22Rv1 (cell line): ENCODE data around the gene NRXN2.

Source experiments
- ZFX ChIP-seq: fragments of 450-650 bp; IDR thresholded peaks from 2 replicates; pipeline ENCODE4 v1.6.1; 2017; ENCODE audit warnings: antibody characterized with exemption, borderline replicate concordance
- TF ChIP-seq, protein P1 (sequence below): fragments of 450-650 bp; IDR thresholded peaks from 2 replicates; pipeline ENCODE4 v1.5.1; 2017; ENCODE audit warnings: mild to moderate bottlenecking

GRCh38 chr11:64731601-64732000 lies 8.6 kb upstream of the NRXN2 start:
- TF ChIP-seq, protein P1, sequence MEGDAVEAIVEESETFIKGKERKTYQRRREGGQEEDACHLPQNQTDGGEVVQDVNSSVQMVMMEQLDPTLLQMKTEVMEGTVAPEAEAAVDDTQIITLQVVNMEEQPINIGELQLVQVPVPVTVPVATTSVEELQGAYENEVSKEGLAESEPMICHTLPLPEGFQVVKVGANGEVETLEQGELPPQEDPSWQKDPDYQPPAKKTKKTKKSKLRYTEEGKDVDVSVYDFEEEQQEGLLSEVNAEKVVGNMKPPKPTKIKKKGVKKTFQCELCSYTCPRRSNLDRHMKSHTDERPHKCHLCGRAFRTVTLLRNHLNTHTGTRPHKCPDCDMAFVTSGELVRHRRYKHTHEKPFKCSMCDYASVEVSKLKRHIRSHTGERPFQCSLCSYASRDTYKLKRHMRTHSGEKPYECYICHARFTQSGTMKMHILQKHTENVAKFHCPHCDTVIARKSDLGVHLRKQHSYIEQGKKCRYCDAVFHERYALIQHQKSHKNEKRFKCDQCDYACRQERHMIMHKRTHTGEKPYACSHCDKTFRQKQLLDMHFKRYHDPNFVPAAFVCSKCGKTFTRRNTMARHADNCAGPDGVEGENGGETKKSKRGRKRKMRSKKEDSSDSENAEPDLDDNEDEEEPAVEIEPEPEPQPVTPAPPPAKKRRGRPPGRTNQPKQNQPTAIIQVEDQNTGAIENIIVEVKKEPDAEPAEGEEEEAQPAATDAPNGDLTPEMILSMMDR: no peak
- no peak for TF ChIP-seq ZFX
